Neural crest cell (in vitro differentiated cells): ENCODE results near the gene TNS3. TPM values are rescaled to one million over a fixed set of nuclear protein-coding genes. Genes with fewer than 3 reads are reported as not detected.

Source experiments
- DNase-seq: peaks from one replicate; pipeline ENCODE4 v3.0.0; 2021; ENCODE audit warnings: low read depth, mixed read lengths, low spot score
- H3K27ac Mint-ChIP-seq: one replicate; pipeline ENCODE4 v1.8.0; 2021; ENCODE audit warnings: mild to moderate bottlenecking, mixed read lengths; ENCODE audit not compliant: unreplicated experiment
- H3K27me3 Mint-ChIP-seq: 2 replicates; pipeline ENCODE4 v1.8.0; 2021; ENCODE audit warnings: low read depth, mild to moderate bottlenecking, mixed read lengths
- H3K36me3 Mint-ChIP-seq: 2 replicates; pipeline ENCODE4 v1.8.0; 2021; ENCODE audit warnings: low read depth, mild to moderate bottlenecking, mixed read lengths
- H3K4me1 Mint-ChIP-seq: 2 replicates; pipeline ENCODE4 v1.8.0; 2021; ENCODE audit warnings: mixed read lengths
- H3K4me3 Mint-ChIP-seq: one replicate; pipeline ENCODE4 v1.8.0; 2021; ENCODE audit warnings: mild to moderate bottlenecking, mixed read lengths
- H3K9me3 Mint-ChIP-seq: 2 replicates; pipeline ENCODE4 v1.8.0; 2021; ENCODE audit warnings: mixed read lengths
- CTCF ChIP-seq: fragments of 200-600 bp; sonication (generic); conservative IDR thresholded peaks from 2 replicates; pipeline ENCODE4 v1.5.0; 2021; ENCODE audit warnings: antibody characterized with exemption, mild to moderate bottlenecking
- total RNA-seq: library from RNA; stranded (reverse); gene quantifications from 2 replicates; pipeline ENCODE4 v1.2.1, GENCODE V29; 2021

Gene TNS3
- total RNA-seq, 1 donor from 2014 or later: 26.4 TPM

GRCh38 chr7:47453093-47454061 lies 128.5 kb downstream of the TNS3 start:
- no peaks in the 10 kb centered on the region for H3K9me3 Mint-ChIP-seq

GRCh38 chr7:47452715-47453092 lies 129.2 kb downstream of the TNS3 start:
- Mint-ChIP-seq H3K4me3 (no peak overlapping the region), H3K36me3 (no peaks in the 10 kb centered on the region), H3K27me3 (no peaks in the 10 kb centered on the region), H3K27ac (no peak overlapping the region), H3K4me1 (peaks cover 26% of the 10 kb centered on the region), H3K9me3 (no peaks in the 10 kb centered on the region)
- DNase-seq: no peak
- TF ChIP-seq CTCF: no peak

More at GRCh38 chr7:47453093-47454061, 128.5 kb downstream of the TNS3 start:
- H3K4me3 Mint-ChIP-seq: no peak overlapping the region
- H3K27ac Mint-ChIP-seq: no peak overlapping the region
- peaks cover 28% of the 10 kb centered on the region for H3K4me1 Mint-ChIP-seq
- no peaks in the 10 kb centered on the region for H3K27me3 Mint-ChIP-seq
- no peak for TF ChIP-seq CTCF
- H3K36me3 Mint-ChIP-seq: no peaks in the 10 kb centered on the region
- DNase-seq: no peak

- Mint-ChIP-seq H3K36me3 (no peaks in the 10 kb centered on the region), H3K4me3 (no peak overlapping the region), H3K27me3 (no peaks in the 10 kb centered on the region), H3K9me3 (no peaks in the 10 kb centered on the region), H3K27ac (no peak overlapping the region), H3K4me1 (peaks cover 30% of the 10 kb centered on the region)
- DNase-seq: no peak
- no peak for TF ChIP-seq CTCF
Observed at GRCh38 chr7:47452295-47452694, 129.6 kb downstream of the TNS3 start.

- no peak for TF ChIP-seq CTCF
- H3K27ac Mint-ChIP-seq: no peak overlapping the region
- H3K36me3 Mint-ChIP-seq: no peaks in the 10 kb centered on the region
- no peak overlapping the region for H3K4me3 Mint-ChIP-seq
- H3K27me3 Mint-ChIP-seq: no peaks in the 10 kb centered on the region
- no peaks in the 10 kb centered on the region for H3K9me3 Mint-ChIP-seq
- peaks cover 34% of the 10 kb centered on the region for H3K4me1 Mint-ChIP-seq
- DNase-seq: no peak
Observed at GRCh38 chr7:47451851-47452205, 130.1 kb downstream of the TNS3 start.

- Mint-ChIP-seq H3K4me1 (peaks cover 33% of the 10 kb centered on the region), H3K4me3 (no peak overlapping the region), H3K9me3 (no peaks in the 10 kb centered on the region), H3K27me3 (no peaks in the 10 kb centered on the region), H3K27ac (no peak overlapping the region), H3K36me3 (no peaks in the 10 kb centered on the region)
- DNase-seq: no peak
- TF ChIP-seq CTCF: no peak
Observed at GRCh38 chr7:47449810-47450590, 131.9 kb downstream of the TNS3 start.
